Mucosa of rectum (tissue), 2 donors: ENCODE results near the gene PICALM.
A peak's percentile ranks its signal among the peaks of the same experiment; 100 is the strongest.

Source experiments
- H3K27ac ChIP-seq, 2 donors: one replicate each; pipeline ENCODE4 v1.7.0; 2013; ENCODE audit warnings: inconsistent platforms in 2 of 2, low read depth in 2 of 2, low read length in 2 of 2
- H3K27me3 ChIP-seq, 2 donors: one replicate each; pipeline ENCODE4 v1.7.0; 2013; ENCODE audit warnings: low read length in 2 of 2; ENCODE audit not compliant: control insufficient read depth in 2 of 2, insufficient read depth in 2 of 2
- H3K36me3 ChIP-seq, 2 donors: one replicate each; pipeline ENCODE4 v1.7.0; 2013; ENCODE audit warnings: low read length in 2 of 2; ENCODE audit not compliant: control insufficient read depth in 2 of 2, insufficient read depth in 2 of 2
- H3K4me1 ChIP-seq, 2 donors: one replicate each; pipeline ENCODE4 v1.7.0; 2013; ENCODE audit warnings: low read length in 2 of 2, mild to moderate bottlenecking in 1 of 2; ENCODE audit not compliant: control insufficient read depth in 2 of 2, insufficient read depth in 2 of 2
- H3K4me3 ChIP-seq, 2 donors: one replicate each; pipeline ENCODE4 v1.7.0; 2013; ENCODE audit warnings: low read length in 2 of 2
- H3K9ac ChIP-seq, 2 donors: one replicate each; pipeline ENCODE4 v1.7.0; 2013; ENCODE audit warnings: low read length in 2 of 2, low read depth in 1 of 2, mild to moderate bottlenecking in 1 of 2
- H3K9me3 ChIP-seq, 2 donors: one replicate each; pipeline ENCODE4 v1.7.0; 2013; ENCODE audit warnings: low read length in 2 of 2; ENCODE audit not compliant: control insufficient read depth in 2 of 2
- donor health status: healthy.
- donor health status: Normal muscosa, but diverticular disease.

Gene PICALM

DNA sequence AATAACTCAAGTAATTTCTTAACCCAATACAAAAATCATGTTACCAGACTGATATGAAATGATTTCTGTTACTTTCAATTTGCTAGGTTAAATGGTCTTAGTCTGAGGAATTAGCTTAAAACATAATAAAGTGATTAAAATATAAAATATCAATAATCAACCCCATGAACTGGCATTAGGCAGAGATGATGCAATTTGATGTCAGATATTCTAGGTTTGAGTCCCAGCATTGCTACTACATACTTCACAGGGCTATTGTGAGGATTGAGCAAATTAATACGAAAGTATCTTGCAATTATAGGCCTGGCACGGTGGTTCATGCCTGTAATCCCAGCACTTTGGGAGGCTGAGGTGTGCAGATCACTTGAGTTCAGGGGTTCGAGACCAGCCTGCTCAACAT lies 66.5 kb downstream of the PICALM start:
- Histone ChIP-seq H3K9ac (no peak overlapping the region), H3K36me3 (peaks cover 60 to 71% of the 10 kb centered on the region in 2 donors), H3K9me3 (no peaks in the 10 kb centered on the region)

DNA sequence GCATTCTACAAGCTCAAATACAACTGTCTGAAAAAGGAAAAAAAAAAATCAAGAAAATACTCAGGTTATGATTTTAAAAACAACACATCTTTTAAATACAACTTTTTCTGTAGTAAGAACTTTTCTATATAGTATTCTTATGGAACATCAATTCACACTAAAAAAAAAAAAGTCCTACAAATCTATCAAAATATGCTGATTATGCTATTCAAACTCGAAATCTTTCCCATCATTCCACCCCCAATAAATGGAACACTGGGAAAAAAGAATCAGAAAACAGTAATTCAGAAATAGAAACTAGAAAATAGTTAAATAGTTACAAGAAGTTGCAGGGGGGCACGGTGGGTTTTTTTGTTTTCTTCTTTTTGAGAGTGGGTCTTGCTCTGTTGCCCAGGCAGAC lies 77.4 kb downstream of the PICALM start:
- Histone ChIP-seq H3K4me3 (no peak overlapping the region), H3K9me3 (no peaks in the 10 kb centered on the region), H3K4me1 (no peaks in the 10 kb centered on the region), H3K36me3 (peaks cover 38 to 39% of the 10 kb centered on the region in 2 donors), H3K9ac (no peak overlapping the region), H3K27ac (no peak overlapping the region), H3K27me3 (no peaks in the 10 kb centered on the region)

More for the DNA sequence above, 66.5 kb downstream of the PICALM start:
- Histone ChIP-seq H3K27ac (no peak overlapping the region), H3K27me3 (no peaks in the 10 kb centered on the region), H3K4me1 (no peaks in the 10 kb centered on the region), H3K4me3 (no peak overlapping the region)

DNA sequence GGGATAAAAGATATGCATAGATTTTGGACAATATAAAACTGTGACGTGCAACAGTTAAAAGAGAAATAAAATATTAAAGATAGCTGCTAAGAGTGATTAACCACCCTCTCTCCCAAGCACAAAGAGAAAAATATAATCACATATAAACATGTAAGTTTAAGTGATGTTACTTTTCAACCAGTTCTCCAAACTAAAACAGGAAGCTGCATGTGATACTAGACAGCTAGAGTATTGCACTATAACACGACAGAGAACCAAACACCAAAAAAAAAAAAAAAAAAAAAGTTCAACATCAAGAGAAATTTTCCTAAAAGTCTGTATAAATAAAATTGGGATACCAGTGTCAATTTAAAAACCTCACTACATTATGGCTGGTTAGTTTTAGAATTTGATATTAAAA lies 79.1 kb downstream of the PICALM start:
- Histone ChIP-seq H3K27me3 (no peaks in the 10 kb centered on the region), H3K36me3 (peaks cover 34 to 36% of the 10 kb centered on the region in 2 donors), H3K27ac (no peak overlapping the region), H3K9ac (no peak overlapping the region), H3K4me1 (no peaks in the 10 kb centered on the region), H3K4me3 (no peak overlapping the region), H3K9me3 (no peaks in the 10 kb centered on the region)

DNA sequence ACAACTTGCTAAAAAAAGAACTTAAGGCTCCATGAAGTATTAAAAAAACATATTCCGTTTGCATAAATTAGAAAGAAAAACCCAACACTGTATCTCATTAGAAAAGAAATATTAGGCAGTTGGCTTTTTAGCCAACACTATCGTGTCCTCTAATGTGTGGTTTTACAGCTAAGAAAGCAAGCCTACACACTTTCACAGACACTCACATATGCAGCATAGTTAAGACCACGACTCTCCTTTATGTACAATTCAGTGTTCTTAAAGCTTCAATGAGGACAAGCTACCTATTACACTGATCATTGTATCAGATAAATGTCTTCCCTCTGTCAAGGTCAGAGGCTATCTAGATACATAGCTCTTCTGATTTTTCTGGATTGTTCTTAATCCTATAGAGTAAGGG lies 80.1 kb downstream of the PICALM start:
- H3K27me3 ChIP-seq: no peaks in the 10 kb centered on the region
- H3K27ac ChIP-seq: no peak overlapping the region
- no peak overlapping the region for H3K4me3 ChIP-seq
- H3K9ac ChIP-seq: no peak overlapping the region
- H3K4me1 ChIP-seq: no peaks in the 10 kb centered on the region
- H3K36me3 ChIP-seq: peaks cover 28 to 41% of the 10 kb centered on the region in 2 donors
- no peaks in the 10 kb centered on the region for H3K9me3 ChIP-seq

DNA sequence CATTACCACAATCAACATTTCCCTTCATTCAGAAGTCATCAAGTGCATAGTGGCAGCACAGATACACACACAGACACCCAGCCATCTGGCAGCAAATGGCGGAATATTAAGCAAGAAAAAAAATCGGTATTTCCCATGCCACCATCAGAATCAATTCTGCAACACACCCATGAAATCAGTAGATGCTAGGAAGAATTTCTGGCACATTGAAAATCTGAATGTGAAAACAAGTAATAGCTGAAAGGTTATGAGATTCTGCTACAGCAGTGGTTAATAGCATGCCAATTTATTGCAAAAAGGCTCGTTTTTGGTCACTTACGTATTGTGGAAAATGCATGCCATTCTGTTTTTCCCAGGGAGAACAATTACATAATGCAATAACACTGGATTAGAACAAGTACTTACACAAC lies 91.1 kb downstream of the PICALM start:
- H3K27me3 ChIP-seq: no peaks in the 10 kb centered on the region
- H3K27ac ChIP-seq: peak overlapping the region in 1 of 2 donors; percentile 13
- no peak overlapping the region for H3K4me3 ChIP-seq
- peaks cover 39 to 62% of the 10 kb centered on the region in 2 donors for H3K36me3 ChIP-seq
- H3K9ac ChIP-seq: no peak overlapping the region
- H3K9me3 ChIP-seq: no peaks in the 10 kb centered on the region
- no peaks in the 10 kb centered on the region for H3K4me1 ChIP-seq

- Histone ChIP-seq H3K9me3 (no peaks in the 10 kb centered on the region), H3K36me3 (peaks cover 39 to 64% of the 10 kb centered on the region in 2 donors), H3K27ac (no peak overlapping the region), H3K4me3 (no peak overlapping the region), H3K27me3 (no peaks in the 10 kb centered on the region), H3K9ac (no peak overlapping the region), H3K4me1 (no peaks in the 10 kb centered on the region)
These were observed 92.4 kb downstream of the PICALM start for GRCh38 chr11:85976525-85976924.

DNA sequence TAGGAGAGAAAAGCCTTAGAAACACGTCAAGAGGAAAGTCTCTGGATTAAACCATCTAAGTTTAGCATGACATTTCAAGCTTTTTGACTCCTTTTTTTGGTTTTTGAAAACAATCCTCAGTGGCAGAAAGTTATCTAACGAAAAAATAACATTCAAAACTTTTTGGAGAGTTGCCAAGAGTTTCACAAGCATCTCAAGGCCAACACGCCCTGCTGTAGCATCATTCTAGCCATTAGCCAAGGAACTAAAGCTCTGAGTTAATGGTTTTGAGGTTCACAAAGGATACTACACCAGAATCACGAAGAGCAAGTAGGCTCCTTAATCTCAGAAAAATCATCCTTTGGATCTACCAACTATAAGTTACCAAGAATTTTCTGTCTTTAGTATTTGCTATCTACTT lies 94.8 kb downstream of the PICALM start:
- no peaks in the 10 kb centered on the region for H3K4me1 ChIP-seq
- H3K36me3 ChIP-seq: peaks cover 40 to 53% of the 10 kb centered on the region in 2 donors

DNA sequence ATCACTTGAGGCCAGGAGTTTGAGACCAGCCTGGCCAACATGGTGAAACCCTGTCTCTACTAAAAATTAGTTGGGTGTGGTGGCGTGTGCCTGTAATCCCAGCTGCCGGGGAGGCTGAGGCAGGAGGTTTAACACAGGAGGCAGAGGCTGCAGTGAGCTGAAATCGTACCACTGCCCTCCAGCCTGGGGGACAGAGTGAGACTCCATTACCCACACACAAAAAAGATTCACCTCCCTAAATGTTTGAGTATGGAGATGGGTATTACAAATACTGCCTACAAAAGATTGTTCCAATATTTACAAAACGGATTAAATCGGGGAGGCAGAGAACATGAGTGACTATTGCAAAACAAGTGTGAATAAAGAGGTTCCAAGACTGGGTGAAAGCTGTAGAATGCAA lies 98.3 kb downstream of the PICALM start:
- Histone ChIP-seq H3K36me3 (peaks cover 41 to 44% of the 10 kb centered on the region in 2 donors), H3K4me1 (no peaks in the 10 kb centered on the region), H3K27ac (no peak overlapping the region), H3K27me3 (no peaks in the 10 kb centered on the region), H3K9me3 (no peaks in the 10 kb centered on the region), H3K9ac (no peak overlapping the region), H3K4me3 (no peak overlapping the region)

More for the DNA sequence above, 94.8 kb downstream of the PICALM start:
- Histone ChIP-seq H3K4me3 (no peak overlapping the region), H3K9ac (no peak overlapping the region), H3K9me3 (no peaks in the 10 kb centered on the region), H3K27ac (no peak overlapping the region), H3K27me3 (no peaks in the 10 kb centered on the region)

DNA sequence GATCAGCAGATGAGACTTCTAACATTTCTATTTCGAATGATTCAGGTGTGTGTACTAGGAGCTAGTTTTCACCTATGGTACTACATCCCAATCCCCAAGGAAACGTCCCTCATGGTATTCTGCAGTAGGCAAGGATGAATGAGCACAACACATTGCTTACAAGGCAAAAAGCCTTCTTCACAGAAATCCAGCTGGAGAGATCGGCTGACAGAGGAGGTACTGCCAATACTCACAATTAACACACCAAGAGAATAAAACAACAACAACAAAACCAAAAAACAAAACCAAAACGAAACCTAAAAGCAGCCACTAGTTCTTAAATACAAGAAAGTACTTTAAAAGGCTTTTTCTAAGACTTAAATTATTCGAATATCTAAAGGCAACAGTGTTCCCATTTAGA lies 101.4 kb downstream of the PICALM start:
- peaks cover 34 to 41% of the 10 kb centered on the region in 2 donors for H3K36me3 ChIP-seq

GRCh38 chr11:85965202-85965601 lies 103.7 kb downstream of the PICALM start:
- Histone ChIP-seq H3K4me3 (no peak overlapping the region), H3K27ac (no peak overlapping the region), H3K4me1 (no peaks in the 10 kb centered on the region), H3K9me3 (no peaks in the 10 kb centered on the region), H3K9ac (no peak overlapping the region), H3K36me3 (peaks cover 37 to 39% of the 10 kb centered on the region in 2 donors), H3K27me3 (no peaks in the 10 kb centered on the region)

More for the DNA sequence above, 101.4 kb downstream of the PICALM start:
- Histone ChIP-seq H3K9me3 (no peaks in the 10 kb centered on the region), H3K4me3 (no peak overlapping the region), H3K27ac (no peak overlapping the region), H3K27me3 (no peaks in the 10 kb centered on the region), H3K4me1 (no peaks in the 10 kb centered on the region), H3K9ac (no peak overlapping the region)

DNA sequence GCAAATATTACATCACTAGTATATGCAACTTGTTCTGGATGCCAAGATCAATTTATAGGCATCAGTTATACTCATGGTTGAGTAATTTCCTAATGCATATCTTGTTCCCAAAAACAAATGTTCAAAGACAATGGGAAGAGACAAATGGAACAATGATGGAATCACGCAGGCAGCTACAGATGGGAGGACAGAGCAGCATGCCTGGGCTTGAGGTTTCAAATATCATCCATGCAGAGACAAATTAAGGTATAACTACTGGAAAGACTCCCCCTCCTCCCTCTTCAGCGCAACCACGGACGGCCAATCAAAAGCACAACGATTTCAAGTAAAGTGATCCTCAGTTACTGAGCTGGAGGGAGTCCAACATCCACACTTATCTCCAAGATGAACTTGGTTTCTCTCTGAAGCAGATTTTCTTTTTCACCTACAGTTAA lies 106.9 kb downstream of the PICALM start:
- no peak overlapping the region for H3K9ac ChIP-seq
- H3K36me3 ChIP-seq: peaks cover 38 to 40% of the 10 kb centered on the region in 2 donors
- H3K27me3 ChIP-seq: no peaks in the 10 kb centered on the region
- H3K4me1 ChIP-seq: peaks cover 0 to 4% of the 10 kb centered on the region in 2 donors
- no peak overlapping the region for H3K4me3 ChIP-seq
- H3K9me3 ChIP-seq: no peaks in the 10 kb centered on the region
- H3K27ac ChIP-seq: no peak overlapping the region
